Hepatocyte (in vitro differentiated cells): ENCODE measurements around the gene OSBPL2.

Experiments
- EZH2 ChIP-seq: fragments of 200-600 bp; sonication (generic); IDR thresholded peaks from 2 replicates; pipeline ENCODE4 v1.6.1; 2016; ENCODE audit warnings: antibody characterized with exemption, mild to moderate bottlenecking, borderline replicate concordance
- EZH2phosphoT487 ChIP-seq: fragments of 200-600 bp; sonication (generic); IDR thresholded peaks from one replicate; pipeline ENCODE4 v1.6.1; 2018; ENCODE audit warnings: antibody characterized with exemption, mild to moderate bottlenecking, low read depth, moderate library complexity; ENCODE audit not compliant: unreplicated experiment, severe bottlenecking
- TF ChIP-seq, protein P1 (sequence below): fragments of 200-600 bp; sonication (generic); IDR thresholded peaks from 2 replicates; pipeline ENCODE4 v1.5.1; 2016; ENCODE audit warnings: antibody characterized with exemption, mild to moderate bottlenecking; ENCODE audit not compliant: poor library complexity

DNA sequence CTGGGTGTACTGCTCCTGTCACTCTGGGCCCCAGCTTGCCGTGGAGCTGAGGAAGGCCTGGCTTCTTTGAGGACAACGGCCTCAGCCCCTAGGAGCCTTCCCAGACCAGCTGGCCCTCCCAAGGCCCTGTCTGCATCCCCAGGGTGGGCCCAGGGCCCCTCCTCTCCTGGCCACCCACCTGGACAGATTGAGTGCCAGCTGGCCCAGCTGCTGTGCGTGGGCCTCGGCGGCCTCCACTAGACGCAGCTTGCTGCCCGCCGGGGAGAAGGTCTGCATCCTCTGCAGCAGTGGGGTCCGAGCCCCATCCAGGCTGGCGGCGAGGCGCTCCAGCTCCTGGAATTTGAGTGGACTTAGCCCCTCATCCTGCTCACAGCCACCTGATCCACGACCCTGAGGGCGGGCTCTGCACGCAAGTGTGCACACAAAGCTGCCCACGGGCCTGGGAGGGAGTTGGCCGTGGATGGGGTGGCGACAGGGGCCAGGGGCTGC, 78.9 kb downstream of the OSBPL2 start:
- TF ChIP-seq, protein P1, sequence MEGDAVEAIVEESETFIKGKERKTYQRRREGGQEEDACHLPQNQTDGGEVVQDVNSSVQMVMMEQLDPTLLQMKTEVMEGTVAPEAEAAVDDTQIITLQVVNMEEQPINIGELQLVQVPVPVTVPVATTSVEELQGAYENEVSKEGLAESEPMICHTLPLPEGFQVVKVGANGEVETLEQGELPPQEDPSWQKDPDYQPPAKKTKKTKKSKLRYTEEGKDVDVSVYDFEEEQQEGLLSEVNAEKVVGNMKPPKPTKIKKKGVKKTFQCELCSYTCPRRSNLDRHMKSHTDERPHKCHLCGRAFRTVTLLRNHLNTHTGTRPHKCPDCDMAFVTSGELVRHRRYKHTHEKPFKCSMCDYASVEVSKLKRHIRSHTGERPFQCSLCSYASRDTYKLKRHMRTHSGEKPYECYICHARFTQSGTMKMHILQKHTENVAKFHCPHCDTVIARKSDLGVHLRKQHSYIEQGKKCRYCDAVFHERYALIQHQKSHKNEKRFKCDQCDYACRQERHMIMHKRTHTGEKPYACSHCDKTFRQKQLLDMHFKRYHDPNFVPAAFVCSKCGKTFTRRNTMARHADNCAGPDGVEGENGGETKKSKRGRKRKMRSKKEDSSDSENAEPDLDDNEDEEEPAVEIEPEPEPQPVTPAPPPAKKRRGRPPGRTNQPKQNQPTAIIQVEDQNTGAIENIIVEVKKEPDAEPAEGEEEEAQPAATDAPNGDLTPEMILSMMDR: no peak
- TF ChIP-seq EZH2 (no peak), EZH2phosphoT487 (no peak)
